Spleen (tissue), 7 donors: ENCODE data around the gene CHD5.

Experiments used
- POLR2A ChIP-seq, 3 donors: fragments of 450-650 bp; IDR thresholded peaks; one replicate each; pipeline ENCODE4 v1.5.1; 2017; ENCODE audit warnings: antibody characterized with exemption in 3 of 3, mild to moderate bottlenecking in 1 of 3
- TF ChIP-seq, protein P1 (sequence below), 11 experiments: fragments of 200-600 bp in 7 of 11; fragments of 450-650 bp in 4 of 11; sonication (generic) in 4 of 11; IDR thresholded peaks in 8 of 11; conservative IDR thresholded peaks in 3 of 11; 1 replicate in 7 of 11; 2 replicates in 4 of 11; pipeline versions ENCODE4 v1.4.0 to v1.8.0; 2016 to 2021; ENCODE audit warnings: antibody characterized with exemption in 11 of 11, inconsistent platforms in 4 of 11, mild to moderate bottlenecking in 1 of 11
- donor health status: DM: no; HTN: no; CAD: no; lungs with moderate emphysema.
- donor health status: DM: no; HTN: no; CAD: no.
- donor health status: DM: no; HTN: no; CAD: no.

DNA sequence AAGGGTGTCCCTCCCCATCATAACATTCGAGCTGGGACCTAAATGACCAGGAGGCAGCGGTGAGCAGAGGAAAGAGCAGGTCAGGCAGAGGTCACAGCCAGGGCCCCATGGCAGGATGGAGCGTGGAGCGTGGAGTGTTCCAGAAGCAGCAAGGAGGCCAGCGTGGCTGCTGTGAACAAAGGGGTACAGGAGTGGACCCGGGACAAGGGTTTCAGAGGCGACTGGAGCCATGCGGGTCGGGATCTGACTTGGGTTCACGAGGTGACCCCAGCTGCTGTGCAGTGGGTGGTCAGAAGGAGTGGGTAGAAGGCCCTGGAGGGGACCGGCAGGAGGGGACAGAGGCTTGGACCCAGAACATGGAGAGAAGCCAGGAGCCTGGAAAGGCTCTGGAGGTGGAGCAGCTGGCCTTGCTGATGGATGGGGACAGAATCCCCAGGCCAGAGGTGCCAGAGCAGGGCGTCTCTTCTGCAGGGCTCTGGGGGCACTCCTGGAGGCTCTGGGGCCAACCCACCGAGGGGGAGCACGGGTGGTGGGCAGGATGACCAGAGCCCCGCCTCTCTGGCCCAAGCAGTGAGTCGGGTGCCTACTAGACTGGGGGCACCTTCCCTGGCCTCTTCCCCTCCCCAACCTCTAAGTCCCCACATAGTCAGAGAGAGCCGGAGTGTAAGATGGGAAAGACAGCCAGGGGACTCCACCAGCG, 2.3 kb downstream of the CHD5 start:
- TF ChIP-seq, protein P1, sequence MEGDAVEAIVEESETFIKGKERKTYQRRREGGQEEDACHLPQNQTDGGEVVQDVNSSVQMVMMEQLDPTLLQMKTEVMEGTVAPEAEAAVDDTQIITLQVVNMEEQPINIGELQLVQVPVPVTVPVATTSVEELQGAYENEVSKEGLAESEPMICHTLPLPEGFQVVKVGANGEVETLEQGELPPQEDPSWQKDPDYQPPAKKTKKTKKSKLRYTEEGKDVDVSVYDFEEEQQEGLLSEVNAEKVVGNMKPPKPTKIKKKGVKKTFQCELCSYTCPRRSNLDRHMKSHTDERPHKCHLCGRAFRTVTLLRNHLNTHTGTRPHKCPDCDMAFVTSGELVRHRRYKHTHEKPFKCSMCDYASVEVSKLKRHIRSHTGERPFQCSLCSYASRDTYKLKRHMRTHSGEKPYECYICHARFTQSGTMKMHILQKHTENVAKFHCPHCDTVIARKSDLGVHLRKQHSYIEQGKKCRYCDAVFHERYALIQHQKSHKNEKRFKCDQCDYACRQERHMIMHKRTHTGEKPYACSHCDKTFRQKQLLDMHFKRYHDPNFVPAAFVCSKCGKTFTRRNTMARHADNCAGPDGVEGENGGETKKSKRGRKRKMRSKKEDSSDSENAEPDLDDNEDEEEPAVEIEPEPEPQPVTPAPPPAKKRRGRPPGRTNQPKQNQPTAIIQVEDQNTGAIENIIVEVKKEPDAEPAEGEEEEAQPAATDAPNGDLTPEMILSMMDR (IDR thresholded peaks at IDR 0.05 in 8 of 11, conservative IDR thresholded peaks at IDR 0.05 in 3 of 11) = no peak
- TF ChIP-seq POLR2A (IDR thresholded peaks at IDR 0.05) = no peak
